ENCODE results near the gene SLC29A2. TPM values are rescaled to one million over a fixed set of nuclear protein-coding genes. Genes with fewer than 3 reads are reported as not detected.
A peak's percentile ranks its signal among the peaks of the same experiment; 100 is the strongest.

The SLC29A2 gene
- total RNA-seq, 4 donors from 2014 or later, result 7.5 to 32.4 (median 14.4) TPM

- no peak overlapping the region for H3K4me3 ChIP-seq
- no peaks in the 10 kb centered on the region for H3K36me3 ChIP-seq
- DNase-seq, result no peak
- H3K27me3 ChIP-seq, result no peaks in the 10 kb centered on the region
- H3K4me1 ChIP-seq, result no peaks in the 10 kb centered on the region
- no peaks in the 10 kb centered on the region for H3K9me3 ChIP-seq
- intact Hi-C loops (cut with DNase I; ENCODE audit: low total_unique reads) (no loop called here), in situ Hi-C loops (cut with MboI; ENCODE audit: low pct_ligation_motif_present in 1 of 4, low pct_unique_long_range_greater_than_20kb in 1 of 4, low sequenced_read_pairs in 3 of 4) (no loop called here)
- 90% methylated on average over 14 of the region's 14 CpGs; no CpG with 5 or more reads in 1 of the 2 donors for WGBS, 2 donors (ENCODE audit: low coverage in 1 of 2)
- TF ChIP-seq CTCF (IDR thresholded peaks at IDR 0.05) (no peak), EP300 (IDR thresholded peaks at IDR 0.05; ENCODE audit: low read depth) (no peak), POLR2AphosphoS5 (IDR thresholded peaks at IDR 0.05) (no peak), POLR2A (IDR thresholded peaks at IDR 0.05) (no peak)
- H3K27ac ChIP-seq, result no peak overlapping the region
These were observed 8.4 kb downstream of the SLC29A2 start for GRCh38 chr11:66363187-66363601.

GRCh38 chr11:66362481-66363147 lies 8.9 kb downstream of the SLC29A2 start:
- no peak for DNase-seq
- intact Hi-C loops (cut with DNase I; ENCODE audit: low total_unique reads), result no loop called here
- H3K9me3 ChIP-seq, result no peaks in the 10 kb centered on the region
- H3K27me3 ChIP-seq, result no peaks in the 10 kb centered on the region
- TF ChIP-seq CTCF (IDR thresholded peaks at IDR 0.05), result no peak
- TF ChIP-seq POLR2A (IDR thresholded peaks at IDR 0.05), result no peak
- TF ChIP-seq EP300 (IDR thresholded peaks at IDR 0.05; ENCODE audit: low read depth), result no peak
- no peak for TF ChIP-seq POLR2AphosphoS5 (IDR thresholded peaks at IDR 0.05)
- in situ Hi-C loops (cut with MboI; ENCODE audit: low pct_ligation_motif_present in 1 of 4, low pct_unique_long_range_greater_than_20kb in 1 of 4, low sequenced_read_pairs in 3 of 4), result no loop called here
- no peaks in the 10 kb centered on the region for H3K36me3 ChIP-seq
- no peak overlapping the region for H3K27ac ChIP-seq
- H3K4me1 ChIP-seq, result no peaks in the 10 kb centered on the region
- 67 to 80% methylated on average over 1 to 9 of the region's 9 CpGs for WGBS, 2 donors (ENCODE audit: low coverage in 1 of 2)
- H3K4me3 ChIP-seq, result no peak overlapping the region

DNA sequence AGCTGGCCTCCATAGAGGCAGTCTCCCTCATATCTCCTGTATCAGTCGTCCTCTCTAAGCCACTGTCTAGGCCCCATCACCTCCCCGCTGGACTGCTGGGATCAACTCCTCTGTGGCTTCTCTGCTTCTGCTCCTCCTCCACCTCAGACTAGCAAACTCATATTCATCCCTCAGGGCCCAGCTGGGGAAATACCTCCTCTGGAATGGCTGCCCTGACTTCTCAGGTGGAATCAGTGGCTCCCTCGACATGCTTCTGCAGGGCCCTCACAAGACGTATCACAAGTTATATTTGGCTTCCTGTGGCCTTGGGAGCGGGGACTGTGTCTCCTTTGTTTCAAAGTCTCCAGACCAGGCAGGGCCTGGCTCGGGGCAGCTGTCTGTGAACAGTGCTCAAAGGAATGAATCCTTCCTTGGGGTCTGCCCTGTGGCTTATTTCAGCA lies 10.0 kb downstream of the SLC29A2 start:
- intact Hi-C loops (cut with DNase I; ENCODE audit: low total_unique reads), result no loop called here
- TF ChIP-seq POLR2AphosphoS5 (IDR thresholded peaks at IDR 0.05) (no peak), POLR2A (IDR thresholded peaks at IDR 0.05) (peak; percentile 4)
- in situ Hi-C loops (cut with MboI; ENCODE audit: low pct_ligation_motif_present in 1 of 4, low pct_unique_long_range_greater_than_20kb in 1 of 4, low sequenced_read_pairs in 3 of 4), result no loop called here
- Histone ChIP-seq H3K27ac (no peak overlapping the region), H3K4me3 (no peak overlapping the region), H3K9me3 (no peaks in the 10 kb centered on the region), H3K4me1 (no peaks in the 10 kb centered on the region), H3K36me3 (no peaks in the 10 kb centered on the region), H3K27me3 (no peaks in the 10 kb centered on the region)
- DNase-seq, result no peak
- whole genome bisulfite sequencing, 2 donors (ENCODE audit: low coverage in 1 of 2), result 69% methylated on average over 6 of the region's 6 CpGs; no CpG with 5 or more reads in 1 of the 2 donors

GRCh38 chr11:66360406-66361073 lies 11.0 kb downstream of the SLC29A2 start:
- no peak for DNase-seq
- Histone ChIP-seq H3K4me1 (no peaks in the 10 kb centered on the region), H3K9me3 (no peaks in the 10 kb centered on the region), H3K27me3 (no peaks in the 10 kb centered on the region), H3K4me3 (no peak overlapping the region), H3K27ac (no peak overlapping the region), H3K36me3 (no peaks in the 10 kb centered on the region)
- WGBS, 2 donors (ENCODE audit: low coverage in 1 of 2), result 82 to 93% methylated on average over 3 to 15 of the region's 15 CpGs
- TF ChIP-seq POLR2A (IDR thresholded peaks at IDR 0.05) (no peak), CTCF (IDR thresholded peaks at IDR 0.05) (no peak), EP300 (IDR thresholded peaks at IDR 0.05; ENCODE audit: low read depth) (no peak), POLR2AphosphoS5 (IDR thresholded peaks at IDR 0.05) (no peak)
- in situ Hi-C loops (cut with MboI; ENCODE audit: low pct_ligation_motif_present in 1 of 4, low pct_unique_long_range_greater_than_20kb in 1 of 4, low sequenced_read_pairs in 3 of 4), result no loop called here
- intact Hi-C loops (cut with DNase I; ENCODE audit: low total_unique reads), result no loop called here

Measured in transverse colon (tissue), 4 donors.